Muscle layer of duodenum (tissue), 2 donors: Measurements from ENCODE around the gene KRTAP10-3.
"Not testable (repeated sequence)": the region's sequence is repeated elsewhere in the genome, so short reads cannot be mapped to it uniquely, and the experiment has no call there.

Experiments
- H3K27ac ChIP-seq: one replicate; pipeline ENCODE4 v1.7.0; 2013; ENCODE audit warnings: mild to moderate bottlenecking, low read length
- H3K27me3 ChIP-seq: one replicate; pipeline ENCODE4 v1.7.0; 2013; ENCODE audit warnings: low read depth, mild to moderate bottlenecking, control low read depth, low read length
- H3K36me3 ChIP-seq, 2 donors: one replicate each; pipeline ENCODE4 v1.7.0; 2013; ENCODE audit warnings: low read length in 2 of 2, control low read depth in 1 of 2, mild to moderate bottlenecking in 1 of 2; ENCODE audit not compliant: insufficient read depth in 2 of 2, control insufficient read depth in 1 of 2
- H3K4me1 ChIP-seq, 2 donors: one replicate each; pipeline ENCODE4 v1.7.0; 2013; ENCODE audit warnings: low read length in 2 of 2, mild to moderate bottlenecking in 2 of 2, control low read depth in 1 of 2, moderate library complexity in 1 of 2; ENCODE audit not compliant: insufficient read depth in 2 of 2, control insufficient read depth in 1 of 2
- H3K4me3 ChIP-seq, 2 donors: one replicate each; pipeline ENCODE4 v1.7.0; 2013; ENCODE audit warnings: low read length in 2 of 2, low read depth in 1 of 2, mild to moderate bottlenecking in 1 of 2
- H3K9me3 ChIP-seq, 2 donors: one replicate each; pipeline ENCODE4 v1.7.0; 2013; ENCODE audit warnings: low read length in 2 of 2, control low read depth in 1 of 2, mild to moderate bottlenecking in 1 of 2; ENCODE audit not compliant: control insufficient read depth in 1 of 2
- donor health status: healthy.

Gene KRTAP10-3

DNA sequence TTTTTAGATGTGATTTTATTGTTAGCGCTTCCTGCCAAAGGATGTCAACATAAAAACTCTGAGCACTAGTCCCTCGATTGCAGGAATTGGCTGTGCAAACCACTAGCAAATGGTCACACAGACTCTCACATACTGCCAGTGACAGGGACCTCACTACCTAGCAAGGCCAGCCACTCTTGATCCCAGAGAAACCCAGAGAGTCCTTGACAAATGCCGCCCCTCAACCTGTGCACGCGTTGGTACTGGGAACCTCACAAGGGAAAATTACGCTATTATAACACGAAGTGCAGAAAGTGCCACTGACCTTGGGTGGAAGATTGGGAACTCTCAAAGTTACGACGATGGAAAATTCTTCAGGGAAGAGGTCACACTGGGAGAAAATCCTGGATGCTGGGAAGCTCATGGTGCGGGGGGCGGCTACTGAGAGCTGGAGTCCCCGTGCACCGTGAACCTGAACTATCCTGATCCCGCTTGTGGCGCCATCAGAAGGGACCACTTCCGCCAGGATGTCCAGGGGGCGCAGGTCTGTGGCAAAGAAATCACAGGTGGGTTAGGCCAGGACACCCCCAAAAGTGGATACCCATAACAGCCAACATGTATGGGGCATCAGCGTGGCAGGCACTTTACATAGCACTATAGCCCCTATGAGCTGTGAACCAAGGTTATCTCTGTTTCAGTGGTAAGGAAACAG is 9.0 kb upstream of the KRTAP10-3 start:
- peaks cover 4 to 14% of the 10 kb centered on the region in 2 donors for H3K9me3 ChIP-seq
- H3K36me3 ChIP-seq = no peaks in the 10 kb centered on the region
- no peak overlapping the region for H3K4me3 ChIP-seq
- H3K4me1 ChIP-seq = no peaks in the 10 kb centered on the region
- H3K27ac ChIP-seq = no peak overlapping the region
- no peaks in the 10 kb centered on the region for H3K27me3 ChIP-seq

DNA sequence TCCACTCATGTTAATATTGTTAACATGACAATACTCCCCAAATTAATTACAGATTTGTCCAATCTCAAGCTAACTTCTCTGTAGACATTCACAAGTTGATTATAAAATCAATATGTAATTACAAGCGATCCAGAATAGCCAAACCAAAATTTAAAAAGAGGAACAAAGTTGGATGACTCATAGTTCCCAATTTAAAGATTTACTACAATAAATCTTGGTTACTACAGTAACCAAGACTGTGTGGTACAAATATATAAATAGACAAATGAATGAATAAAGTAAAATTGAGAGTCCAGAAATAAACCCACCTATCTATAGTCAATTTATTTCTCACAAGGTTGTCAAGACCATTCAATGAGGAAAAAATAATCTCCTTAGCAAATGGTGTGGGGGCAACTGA is 7.8 kb upstream of the KRTAP10-3 start:
- Histone ChIP-seq H3K4me1 (no peaks in the 10 kb centered on the region), H3K27ac (no peak overlapping the region), H3K36me3 (no peaks in the 10 kb centered on the region), H3K27me3 (no peaks in the 10 kb centered on the region), H3K4me3 (no peak overlapping the region), H3K9me3 (peaks cover 4 to 12% of the 10 kb centered on the region in 2 donors)

DNA sequence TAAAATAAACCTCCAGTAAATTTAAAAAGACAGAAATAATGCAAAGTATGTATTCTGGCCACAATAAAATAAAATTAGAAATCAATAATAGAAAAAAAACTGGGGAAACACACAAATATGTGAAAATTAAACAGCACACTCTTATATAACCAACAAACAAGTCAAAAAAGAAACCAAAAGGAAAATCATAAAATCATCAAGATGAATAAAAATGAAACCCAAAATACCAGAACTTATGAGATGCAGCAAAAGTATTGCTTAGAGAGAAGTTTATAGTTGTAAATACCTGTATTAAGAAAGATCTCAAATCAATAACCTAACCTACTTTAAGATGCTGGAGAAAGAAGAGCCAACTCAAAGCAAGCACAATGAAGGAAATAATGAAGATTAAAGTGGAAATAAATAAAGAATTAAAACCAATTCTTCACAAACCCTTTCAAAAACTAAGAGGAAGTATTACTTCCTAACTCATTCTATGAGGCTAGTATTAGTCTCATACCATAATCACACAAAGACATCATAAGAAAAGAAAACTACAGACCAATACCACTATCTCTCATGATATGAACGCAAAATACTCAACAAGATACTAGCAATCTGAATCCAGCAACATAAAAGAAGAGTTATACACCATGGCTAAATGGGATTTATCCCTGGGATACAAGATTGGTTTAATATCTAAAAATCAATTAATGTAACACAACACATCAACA is 6.4 kb upstream of the KRTAP10-3 start:
- Histone ChIP-seq H3K4me3 (no peak overlapping the region), H3K36me3 (no peaks in the 10 kb centered on the region), H3K4me1 (no peaks in the 10 kb centered on the region), H3K9me3 (peaks cover 0 to 4% of the 10 kb centered on the region in 2 donors), H3K27ac (no peak overlapping the region), H3K27me3 (no peaks in the 10 kb centered on the region)

DNA sequence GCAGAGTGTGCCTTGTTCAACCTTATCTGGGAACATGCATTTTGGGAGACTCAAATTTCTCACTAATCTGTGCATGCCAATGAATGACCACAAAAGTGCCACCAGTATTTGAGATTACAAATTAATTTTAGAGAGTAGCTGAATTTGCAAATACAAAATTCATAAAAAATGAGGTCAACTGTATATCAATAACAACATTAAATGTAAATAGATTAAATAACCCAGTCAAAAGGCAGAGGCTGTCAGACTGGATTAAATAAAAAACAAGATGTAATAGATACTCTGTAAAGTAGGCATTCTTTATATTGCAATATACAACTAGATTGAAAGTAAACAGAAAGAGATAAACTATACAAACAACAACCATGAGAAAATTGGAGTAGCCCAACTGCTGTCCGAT is 5.5 kb upstream of the KRTAP10-3 start:
- no peaks in the 10 kb centered on the region for H3K36me3 ChIP-seq
- H3K27me3 ChIP-seq = no peaks in the 10 kb centered on the region
- no peak overlapping the region for H3K27ac ChIP-seq
- no peaks in the 10 kb centered on the region for H3K4me1 ChIP-seq
- no peak overlapping the region for H3K4me3 ChIP-seq
- peaks cover 0 to 4% of the 10 kb centered on the region in 2 donors for H3K9me3 ChIP-seq

DNA sequence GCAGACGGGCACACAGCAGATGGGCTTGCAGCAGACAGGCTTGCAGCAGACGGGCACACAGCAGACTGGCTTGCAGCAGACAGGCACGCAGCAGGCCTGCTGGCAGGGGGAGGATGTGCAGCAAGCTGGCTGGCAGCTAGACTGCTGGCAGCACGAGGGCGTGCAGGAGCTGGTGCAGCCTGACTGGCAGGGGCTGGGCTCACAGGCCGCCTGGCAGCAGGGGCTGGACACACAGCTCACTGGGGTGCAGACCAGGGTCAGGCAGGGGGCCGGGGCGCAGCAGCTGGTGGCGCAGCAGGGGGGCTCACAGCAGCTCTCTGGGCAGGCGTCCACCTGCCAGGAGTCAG is 293 bp downstream of the KRTAP10-3 start:
- H3K4me3 ChIP-seq = not testable (repeated sequence)

DNA sequence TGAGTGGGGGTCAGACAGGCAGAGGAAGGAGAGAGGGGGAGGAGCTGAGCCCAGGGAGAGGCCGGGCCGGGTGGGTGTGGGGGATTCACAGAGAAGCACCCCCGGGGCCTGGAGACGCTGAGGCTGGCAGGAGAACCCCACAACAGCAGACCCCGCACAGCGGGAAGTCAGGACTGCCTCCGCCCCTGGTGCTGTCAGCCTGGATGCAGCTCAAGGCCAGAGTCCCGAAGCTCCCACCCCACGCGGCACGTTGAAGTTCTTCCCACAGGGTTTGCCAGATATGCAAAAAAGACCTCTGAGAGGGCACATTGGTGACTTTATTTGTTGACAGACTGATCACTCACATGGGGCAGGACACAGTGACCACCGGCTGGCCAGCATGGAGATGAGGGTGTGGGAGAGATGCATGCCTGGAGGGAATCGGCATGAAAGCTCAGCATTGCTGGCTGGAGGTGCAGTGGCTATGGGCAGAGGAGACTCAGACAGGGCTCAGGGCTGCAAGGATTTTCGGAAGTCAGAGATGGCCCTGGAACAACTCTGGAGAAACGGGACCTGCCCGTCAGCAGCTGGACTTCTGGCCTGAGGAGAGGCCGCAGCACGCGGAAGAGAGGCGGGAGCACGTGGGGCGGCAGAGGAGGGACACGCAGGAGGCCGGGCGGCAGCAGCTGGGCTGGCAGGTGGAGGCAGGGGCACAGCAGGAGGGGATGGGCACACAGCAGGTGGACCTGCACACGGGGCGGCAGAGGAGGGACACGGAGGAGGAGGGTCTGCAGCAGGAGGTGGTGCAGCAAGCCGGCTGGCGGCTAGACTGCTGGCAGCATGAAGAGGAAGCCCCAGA is 885 bp downstream of the KRTAP10-3 start:
- Histone ChIP-seq H3K36me3 (no peaks in the 10 kb centered on the region), H3K27me3 (no peaks in the 10 kb centered on the region), H3K27ac (no peak overlapping the region), H3K4me3 (no peak overlapping the region), H3K4me1 (no peaks in the 10 kb centered on the region), H3K9me3 (peaks cover 0 to 7% of the 10 kb centered on the region in 2 donors)

More for the DNA sequence above, 293 bp downstream of the KRTAP10-3 start:
- H3K36me3 ChIP-seq, H3K27ac ChIP-seq, H3K9me3 ChIP-seq, H3K27me3 ChIP-seq, H3K4me1 ChIP-seq: not testable (repeated sequence)

DNA sequence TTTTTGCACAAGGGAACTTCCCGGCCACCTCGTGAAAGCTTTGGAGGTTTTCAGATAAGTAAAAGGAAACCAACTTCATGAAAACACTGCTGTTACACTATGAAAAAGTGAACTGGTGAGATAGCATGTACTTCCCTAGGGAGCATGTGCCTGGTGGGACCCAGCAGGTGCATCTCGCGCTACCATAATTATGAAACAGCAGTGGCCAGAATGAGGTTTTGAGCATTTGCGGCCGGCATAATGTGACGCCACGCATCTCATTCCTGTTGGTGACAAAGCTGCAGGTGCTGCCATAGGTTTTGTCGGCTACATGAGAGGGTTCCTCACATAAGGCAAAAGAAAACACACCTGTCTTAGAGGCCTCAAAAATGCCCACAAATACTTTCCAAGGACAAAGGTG is 1.7 kb downstream of the KRTAP10-3 start:
- H3K36me3 ChIP-seq = no peaks in the 10 kb centered on the region
- no peak overlapping the region for H3K27ac ChIP-seq
- H3K4me1 ChIP-seq = no peaks in the 10 kb centered on the region
- H3K9me3 ChIP-seq = peaks cover 0 to 4% of the 10 kb centered on the region in 2 donors
- no peaks in the 10 kb centered on the region for H3K27me3 ChIP-seq
- H3K4me3 ChIP-seq = no peak overlapping the region

DNA sequence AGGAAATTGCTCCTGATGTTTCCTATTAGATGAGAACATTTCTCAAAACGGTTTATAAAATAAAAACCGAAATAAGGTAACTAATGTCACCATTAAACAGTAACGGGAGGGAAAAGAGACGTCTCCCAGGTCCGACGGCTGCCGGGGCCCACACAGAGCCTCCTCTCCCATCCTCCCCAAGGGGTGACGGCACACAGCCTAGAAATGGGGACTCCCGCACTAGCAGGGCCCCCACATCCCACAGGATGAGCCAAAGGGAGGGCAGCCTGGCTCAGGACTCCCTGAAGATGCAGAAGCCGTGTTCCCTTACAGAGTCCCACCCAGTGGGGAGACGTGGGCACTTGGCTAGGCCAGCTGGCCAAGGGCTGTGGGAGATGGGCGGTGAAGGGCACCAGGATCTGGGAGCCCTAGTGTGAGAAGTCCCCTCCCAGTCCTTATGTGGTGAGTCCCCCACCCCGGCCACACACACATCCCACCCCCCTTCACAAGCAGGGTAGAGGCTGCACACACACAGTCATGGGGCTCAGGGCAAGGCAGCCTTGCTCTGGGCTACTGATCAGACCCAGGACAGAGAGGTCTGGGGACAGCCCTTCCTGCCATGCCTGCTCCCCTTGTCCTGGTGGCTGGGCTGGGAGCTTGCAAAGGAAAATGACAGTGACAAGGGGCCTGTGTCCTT is 3.3 kb downstream of the KRTAP10-3 start:
- no peak overlapping the region for H3K27ac ChIP-seq
- no peak overlapping the region for H3K4me3 ChIP-seq
- H3K36me3 ChIP-seq = no peaks in the 10 kb centered on the region
- H3K9me3 ChIP-seq = peaks cover 0 to 4% of the 10 kb centered on the region in 2 donors
- H3K4me1 ChIP-seq = no peaks in the 10 kb centered on the region
- H3K27me3 ChIP-seq = no peaks in the 10 kb centered on the region

DNA sequence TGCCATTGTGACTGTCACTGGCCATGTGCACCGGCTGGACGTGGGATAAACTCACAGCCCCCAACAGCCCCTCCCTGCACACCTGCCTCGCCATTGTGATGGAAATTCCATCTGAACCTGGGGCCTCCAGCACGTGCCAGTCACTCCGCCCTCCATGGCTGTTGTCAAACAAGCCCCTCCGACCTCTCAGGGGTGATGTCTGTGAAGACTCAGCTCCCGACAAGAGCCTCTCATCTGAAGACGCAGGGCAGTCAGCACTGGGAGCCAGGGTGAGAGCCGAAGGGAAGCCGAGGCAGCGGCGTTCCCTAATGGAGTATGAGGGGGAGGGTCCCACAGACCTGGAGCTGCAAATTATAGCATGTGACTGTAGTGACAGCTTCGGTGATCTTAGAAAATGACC is 5.9 kb downstream of the KRTAP10-3 start:
- H3K4me1 ChIP-seq = peaks cover 4 to 7% of the 10 kb centered on the region in 2 donors
- no peak overlapping the region for H3K27ac ChIP-seq
- H3K4me3 ChIP-seq = no peak overlapping the region
- no peaks in the 10 kb centered on the region for H3K27me3 ChIP-seq
- peaks cover 0 to 4% of the 10 kb centered on the region in 2 donors for H3K9me3 ChIP-seq
- no peaks in the 10 kb centered on the region for H3K36me3 ChIP-seq

DNA sequence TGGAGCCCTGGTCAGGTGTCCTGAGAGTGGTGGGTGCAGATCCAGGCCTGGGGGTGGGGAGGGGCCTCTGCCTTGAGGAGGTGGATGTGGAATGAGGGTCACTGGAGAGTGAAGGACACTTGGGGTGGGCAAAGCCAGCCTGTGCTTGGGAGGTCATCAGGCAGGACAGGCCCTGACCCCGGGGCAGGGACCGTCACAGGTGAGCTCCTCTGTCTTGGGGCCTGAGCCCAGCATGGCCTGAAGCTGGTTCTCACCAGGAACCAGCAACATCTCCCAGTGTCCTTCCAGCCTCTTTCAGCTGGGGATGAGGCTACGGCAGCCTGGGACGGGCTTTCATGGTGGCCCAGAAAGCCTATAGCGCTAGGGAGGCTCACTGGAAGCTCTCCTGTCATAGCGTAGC is 6.5 kb downstream of the KRTAP10-3 start:
- Histone ChIP-seq H3K9me3 (peaks cover 0 to 4% of the 10 kb centered on the region in 2 donors), H3K36me3 (no peaks in the 10 kb centered on the region), H3K4me1 (peaks cover 4 to 7% of the 10 kb centered on the region in 2 donors), H3K4me3 (no peak overlapping the region), H3K27me3 (no peaks in the 10 kb centered on the region), H3K27ac (no peak overlapping the region)
